Suprapubic skin (tissue), 3 donors: ENCODE results near the gene GAN.

Experiments
- POLR2A ChIP-seq, 2 donors: fragments of 450-650 bp; IDR thresholded peaks; one replicate each; pipeline ENCODE4 v1.6.1; 2017; ENCODE audit warnings: antibody characterized with exemption in 2 of 2, mild to moderate bottlenecking in 2 of 2, moderate library complexity in 2 of 2
- TF ChIP-seq, protein P1 (sequence below), 2 donors: fragments of 200-600 bp in 1 of 2; fragments of 450-650 bp in 1 of 2; sonication (generic) in 1 of 2; IDR thresholded peaks; one replicate each; pipeline ENCODE4 v1.5.1; 2016 to 2019; ENCODE audit warnings: antibody characterized with exemption in 2 of 2, mild to moderate bottlenecking in 1 of 2, moderate library complexity in 1 of 2

DNA sequence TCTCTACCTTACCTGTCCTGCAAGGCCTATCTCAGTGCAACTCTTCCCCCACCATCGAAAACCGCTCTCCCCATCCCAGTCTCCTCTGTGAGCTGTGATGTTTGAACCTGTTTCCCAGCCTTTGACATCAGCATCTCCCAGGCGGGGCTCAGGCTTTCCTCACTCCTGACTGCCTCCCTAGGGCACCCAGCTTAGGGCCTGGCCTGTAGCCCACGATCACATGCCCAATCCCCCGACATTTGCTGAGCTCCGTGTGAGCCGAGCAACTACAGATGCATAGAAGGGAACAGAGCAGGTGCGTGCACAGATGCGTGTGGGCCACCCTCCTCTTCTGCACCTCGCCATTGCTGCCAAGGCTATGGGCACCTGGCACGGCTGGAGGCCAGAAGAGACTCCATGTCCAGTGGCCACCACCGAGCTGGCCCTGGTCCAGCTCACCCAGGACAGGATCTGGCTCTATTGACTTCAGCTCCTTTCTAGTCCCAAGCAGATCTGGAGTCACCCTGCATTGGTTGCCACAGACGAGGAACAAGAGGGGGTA is 94.3 kb downstream of the GAN start:
- TF ChIP-seq POLR2A (IDR thresholded peaks at IDR 0.05), result no peak
- TF ChIP-seq, protein P1, sequence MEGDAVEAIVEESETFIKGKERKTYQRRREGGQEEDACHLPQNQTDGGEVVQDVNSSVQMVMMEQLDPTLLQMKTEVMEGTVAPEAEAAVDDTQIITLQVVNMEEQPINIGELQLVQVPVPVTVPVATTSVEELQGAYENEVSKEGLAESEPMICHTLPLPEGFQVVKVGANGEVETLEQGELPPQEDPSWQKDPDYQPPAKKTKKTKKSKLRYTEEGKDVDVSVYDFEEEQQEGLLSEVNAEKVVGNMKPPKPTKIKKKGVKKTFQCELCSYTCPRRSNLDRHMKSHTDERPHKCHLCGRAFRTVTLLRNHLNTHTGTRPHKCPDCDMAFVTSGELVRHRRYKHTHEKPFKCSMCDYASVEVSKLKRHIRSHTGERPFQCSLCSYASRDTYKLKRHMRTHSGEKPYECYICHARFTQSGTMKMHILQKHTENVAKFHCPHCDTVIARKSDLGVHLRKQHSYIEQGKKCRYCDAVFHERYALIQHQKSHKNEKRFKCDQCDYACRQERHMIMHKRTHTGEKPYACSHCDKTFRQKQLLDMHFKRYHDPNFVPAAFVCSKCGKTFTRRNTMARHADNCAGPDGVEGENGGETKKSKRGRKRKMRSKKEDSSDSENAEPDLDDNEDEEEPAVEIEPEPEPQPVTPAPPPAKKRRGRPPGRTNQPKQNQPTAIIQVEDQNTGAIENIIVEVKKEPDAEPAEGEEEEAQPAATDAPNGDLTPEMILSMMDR (IDR thresholded peaks at IDR 0.05), result no peak
